ENCODE data around the gene TBC1D17.

Gene TBC1D17

DNA sequence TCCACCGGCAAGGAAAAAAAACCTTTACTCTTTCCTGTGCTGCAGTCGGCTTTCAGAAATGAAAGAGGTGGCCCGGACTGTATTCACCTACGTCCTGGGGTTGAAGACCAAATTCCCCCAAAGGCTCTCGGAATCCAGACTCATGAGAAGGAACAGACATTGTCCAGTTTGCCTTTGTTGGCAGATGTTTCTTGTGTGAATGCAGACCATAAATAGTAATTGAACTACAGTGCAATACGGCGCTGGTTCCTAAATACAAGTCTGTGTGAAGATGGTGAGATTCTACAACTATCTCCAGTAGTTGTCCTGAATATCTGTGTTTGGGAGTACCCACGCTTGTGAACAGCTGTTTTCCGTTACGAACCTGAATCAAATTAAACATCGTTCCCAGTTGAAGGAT is 37.8 kb upstream of the TBC1D17 start:
- no peak overlapping the region for H3K4me3 ChIP-seq (ENCODE audit: low read depth, low read length)
- TF ChIP-seq, protein P1, sequence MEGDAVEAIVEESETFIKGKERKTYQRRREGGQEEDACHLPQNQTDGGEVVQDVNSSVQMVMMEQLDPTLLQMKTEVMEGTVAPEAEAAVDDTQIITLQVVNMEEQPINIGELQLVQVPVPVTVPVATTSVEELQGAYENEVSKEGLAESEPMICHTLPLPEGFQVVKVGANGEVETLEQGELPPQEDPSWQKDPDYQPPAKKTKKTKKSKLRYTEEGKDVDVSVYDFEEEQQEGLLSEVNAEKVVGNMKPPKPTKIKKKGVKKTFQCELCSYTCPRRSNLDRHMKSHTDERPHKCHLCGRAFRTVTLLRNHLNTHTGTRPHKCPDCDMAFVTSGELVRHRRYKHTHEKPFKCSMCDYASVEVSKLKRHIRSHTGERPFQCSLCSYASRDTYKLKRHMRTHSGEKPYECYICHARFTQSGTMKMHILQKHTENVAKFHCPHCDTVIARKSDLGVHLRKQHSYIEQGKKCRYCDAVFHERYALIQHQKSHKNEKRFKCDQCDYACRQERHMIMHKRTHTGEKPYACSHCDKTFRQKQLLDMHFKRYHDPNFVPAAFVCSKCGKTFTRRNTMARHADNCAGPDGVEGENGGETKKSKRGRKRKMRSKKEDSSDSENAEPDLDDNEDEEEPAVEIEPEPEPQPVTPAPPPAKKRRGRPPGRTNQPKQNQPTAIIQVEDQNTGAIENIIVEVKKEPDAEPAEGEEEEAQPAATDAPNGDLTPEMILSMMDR (conservative IDR thresholded peaks at IDR 0.05; ENCODE audit: low read depth, low read length): no peak
- no peak for DNase-seq (ENCODE audit: low read depth)

DNA sequence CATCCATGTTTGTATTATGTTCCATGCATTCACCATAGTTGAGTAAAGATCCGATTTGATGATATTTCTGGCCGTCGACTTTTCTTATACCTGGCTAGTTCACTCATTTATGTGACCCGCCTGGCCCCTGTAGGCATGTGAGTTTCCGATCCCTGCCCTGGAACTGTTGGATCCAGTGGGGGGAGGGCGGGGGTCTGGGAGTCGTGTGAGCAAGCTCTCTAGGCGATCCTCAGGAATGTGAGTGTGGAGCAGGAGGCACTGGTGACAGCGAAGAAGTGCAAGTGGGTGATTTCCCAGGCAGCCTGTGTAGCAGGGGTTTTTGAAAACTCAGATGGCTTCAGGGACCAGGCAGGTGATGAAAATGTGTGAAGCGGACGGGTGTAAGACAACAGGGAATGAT is 37.2 kb upstream of the TBC1D17 start:
- H3K4me3 ChIP-seq (ENCODE audit: low read depth, low read length): no peak overlapping the region
- no peak for DNase-seq (ENCODE audit: low read depth)
- TF ChIP-seq, protein P1 (conservative IDR thresholded peaks at IDR 0.05; ENCODE audit: low read depth, low read length): no peak

DNA sequence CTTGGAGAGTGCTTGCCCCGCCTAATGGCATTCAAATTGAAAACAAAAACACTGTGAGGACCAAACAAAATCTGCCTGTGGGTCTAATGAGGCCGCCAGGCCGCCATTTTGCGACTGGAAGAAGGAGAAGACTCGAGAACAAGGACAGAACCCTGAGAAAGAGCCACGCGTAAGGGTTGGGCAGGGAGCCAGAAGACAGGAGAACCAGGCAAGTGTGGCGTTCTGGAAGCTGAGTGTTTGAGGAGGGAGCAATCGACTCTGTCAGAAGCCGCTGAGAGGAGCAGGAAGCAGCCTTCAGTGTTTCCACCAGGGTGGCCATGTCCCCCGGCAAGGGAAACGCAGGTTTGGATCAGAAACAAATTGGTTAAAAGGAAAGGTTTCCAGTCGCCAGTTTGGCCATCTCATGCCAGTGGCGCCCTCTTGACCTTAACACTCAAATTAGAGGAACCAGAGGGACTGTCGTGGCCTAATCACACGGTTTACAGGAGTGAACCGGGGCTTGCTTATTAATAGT is 36.7 kb upstream of the TBC1D17 start:
- H3K4me3 ChIP-seq (ENCODE audit: low read depth, low read length): no peak overlapping the region
- DNase-seq (ENCODE audit: low read depth): no peak
- TF ChIP-seq, protein P1 (conservative IDR thresholded peaks at IDR 0.05; ENCODE audit: low read depth, low read length): no peak

DNA sequence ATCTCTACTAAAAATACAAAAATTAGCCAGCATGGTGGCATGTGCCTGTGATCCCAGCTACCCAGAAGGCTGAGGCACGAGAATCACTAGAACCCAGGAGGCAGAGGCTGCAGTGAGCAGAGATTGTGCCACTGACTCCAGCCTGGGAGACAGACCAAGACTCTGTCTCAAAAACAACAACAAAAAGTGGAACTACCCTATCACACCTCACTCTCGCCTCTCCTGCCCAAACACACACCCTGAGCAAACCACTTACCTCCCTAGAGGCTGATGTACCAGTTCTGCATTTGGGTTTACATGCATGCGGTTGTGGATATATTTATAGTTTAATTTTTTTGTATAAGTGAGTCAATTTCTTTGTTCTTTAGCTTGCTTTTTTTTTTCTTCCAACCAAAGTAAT is 34.2 kb upstream of the TBC1D17 start:
- no peak overlapping the region for H3K4me3 ChIP-seq (ENCODE audit: low read depth, low read length)
- no peak for DNase-seq (ENCODE audit: low read depth)
- TF ChIP-seq, protein P1 (conservative IDR thresholded peaks at IDR 0.05; ENCODE audit: low read depth, low read length): no peak

DNA sequence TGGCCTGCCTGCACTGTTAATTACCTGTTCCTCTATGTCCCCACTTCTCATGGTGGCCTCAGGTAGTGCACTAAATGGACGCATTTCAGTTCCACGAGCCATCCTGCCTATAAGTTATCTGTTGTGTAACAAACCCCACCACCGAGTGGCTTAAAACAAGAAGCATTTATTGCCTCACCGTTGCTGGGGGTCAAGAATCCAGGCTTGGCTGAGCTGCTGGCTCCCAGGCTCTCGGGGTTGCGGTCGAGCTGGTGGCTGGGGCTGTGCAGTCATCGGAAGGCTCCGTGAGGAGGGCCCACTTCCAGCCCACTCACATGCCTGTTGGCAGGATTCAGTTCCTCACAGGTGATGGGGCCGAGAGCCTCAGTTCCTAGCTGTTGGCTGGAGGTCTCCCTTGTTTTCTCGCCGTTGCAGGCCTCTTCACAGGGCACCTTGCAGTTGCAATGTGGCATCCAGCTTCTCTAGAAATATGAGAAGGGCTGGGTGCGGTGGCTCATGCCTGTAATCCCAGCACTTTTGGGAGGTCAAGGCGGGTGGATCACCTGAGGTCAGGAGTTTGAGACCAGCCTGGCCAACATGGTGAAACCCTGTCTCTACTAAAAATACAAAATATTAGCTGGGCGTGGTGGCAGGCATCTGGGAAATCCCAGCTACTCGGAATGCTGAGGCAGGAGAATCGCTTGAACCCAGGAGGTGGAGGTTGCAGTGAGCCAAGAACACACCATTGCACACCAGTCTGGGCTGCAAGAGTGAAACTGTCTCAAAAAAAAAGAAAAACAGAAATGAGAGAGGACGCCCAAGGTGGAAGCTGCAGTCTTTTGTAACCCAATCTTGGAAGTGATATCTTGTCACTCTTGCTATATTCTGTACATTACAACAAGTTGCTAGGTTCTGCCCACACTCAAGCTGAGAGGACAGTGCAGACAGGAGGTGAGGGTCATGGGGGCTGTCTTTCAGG is 33.1 kb upstream of the TBC1D17 start:
- TF ChIP-seq, protein P1 (conservative IDR thresholded peaks at IDR 0.05; ENCODE audit: low read depth, low read length): no peak
- no peak overlapping the region for H3K4me3 ChIP-seq (ENCODE audit: low read depth, low read length)
- DNase-seq (ENCODE audit: low read depth): no peak

DNA sequence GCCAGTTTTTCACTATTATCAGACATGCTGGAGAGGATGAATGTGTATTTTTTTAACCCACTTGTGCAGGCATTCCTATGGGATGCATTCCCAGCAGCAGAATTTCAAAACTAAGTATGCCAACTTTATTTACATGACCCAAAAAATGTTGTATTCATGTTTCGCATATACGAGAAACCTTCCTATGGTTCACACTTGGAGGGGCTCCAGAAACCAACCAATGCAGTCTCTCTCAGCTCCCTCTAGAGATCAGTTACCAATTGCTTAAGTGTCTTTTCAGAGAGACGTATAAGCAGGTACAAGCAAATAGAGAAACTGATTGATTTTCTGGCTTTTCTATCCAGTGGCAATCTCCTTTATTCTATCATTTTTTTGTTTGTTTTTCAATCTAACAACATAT is 32.1 kb upstream of the TBC1D17 start:
- TF ChIP-seq, protein P1 (conservative IDR thresholded peaks at IDR 0.05; ENCODE audit: low read depth, low read length): peak; percentile 44
- peak; percentile 59 for DNase-seq (ENCODE audit: low read depth)
- H3K4me3 ChIP-seq (ENCODE audit: low read depth, low read length): no peak overlapping the region
